HepG2 (cell line): Measurements from ENCODE around the gene PSMB10. TPM values are rescaled to one million over a fixed set of nuclear protein-coding genes. Genes with fewer than 3 reads are reported as not detected.
A peak's percentile ranks its signal among the peaks of the same experiment; 100 is the strongest.

Experiments used
- ATAC-seq: fragments of 200-7000 bp; cut with Tn5 transposase; 3 replicates; pipeline ENCODE4 v1.9.1; 2020; ENCODE audit warnings: mild to moderate bottlenecking, moderate library complexity
- BruUV-seq: library from RNA; stranded (reverse); fragments of 400-500 nt; replicated peaks from 2 replicates; lab custom pipeline; 2021; lab: Mats Ljungman, UMichigan
- CTCF ChIA-PET: fragments of 300-600 bp; formaldehyde crosslinking; extraction: SDS; loops from one replicate; lab custom pipeline; 2021; ENCODE audit warnings: low total read pairs, inconsistent platforms, low intra/inter-chr PET ratio; lab: Yijun Ruan, JAX
- POLR2A ChIA-PET: fragments of 350-600 bp; sonication (Branson Sonifier 250); formaldehyde crosslinking; loops from one replicate; lab custom pipeline; 2020; ENCODE audit warnings: antibody characterized with exemption, inconsistent platforms; lab: Yijun Ruan, JAX
- DNase-seq: peaks from one replicate; pipeline ENCODE4 v3.0.0-alpha.2; 2015; ENCODE audit warnings: low spot score
- FAIRE-seq: peaks from 3 replicates; lab custom pipeline; 2011; peaks lifted over from hg19 to GRCh38; lab: Jason Lieb, UNC
- H2AFZ ChIP-seq: one replicate; pipeline ENCODE4 v1.6.1; 2011; ENCODE audit warnings: low read length, inconsistent platforms
- H3K27ac ChIP-seq: fragments of 300-600 bp; 3 replicates; pipeline ENCODE4 v1.8.0; 2011; ENCODE audit warnings: mixed run types, mild to moderate bottlenecking, mixed read lengths, low read length, inconsistent platforms; ENCODE audit not compliant: insufficient read depth; ENCODE audit errors: extremely low read length
- H3K27me3 ChIP-seq, 2 experiments: fragments of 200-600 bp in 1 of 2; 2 replicates in 1 of 2; 3 replicates in 1 of 2; pipeline versions ENCODE4 v1.6.0 to v1.8.0; 2011; ENCODE audit warnings: low read length in 2 of 2, mild to moderate bottlenecking in 2 of 2, moderate library complexity in 2 of 2, inconsistent platforms in 1 of 2; ENCODE audit not compliant: insufficient read depth in 2 of 2, control insufficient read depth in 1 of 2
- H3K36me3 ChIP-seq, 2 experiments: fragments of 200-600 bp in 1 of 2; replicated peaks in 1 of 2; 2 replicates in 1 of 2; 3 replicates in 1 of 2; pipeline versions ENCODE4 v1.5.1 to v1.8.0; 2011; ENCODE audit warnings: low read length in 2 of 2, inconsistent platforms in 1 of 2; ENCODE audit not compliant: insufficient read depth in 2 of 2, control insufficient read depth in 1 of 2
- H3K4me1 ChIP-seq: 2 replicates; pipeline ENCODE4 v1.5.1; 2012; ENCODE audit warnings: low read length, inconsistent platforms; ENCODE audit not compliant: insufficient read depth
- H3K4me2 ChIP-seq: 2 replicates; pipeline ENCODE4 v1.6.0; 2011; ENCODE audit warnings: low read depth, low read length, inconsistent platforms
- H3K4me3 ChIP-seq, 3 experiments: fragments of 200-600 bp in 1 of 3; sonication (generic), shearing (Covaris generic) in 1 of 3; replicated peaks in 1 of 3; 2 replicates each; pipeline ENCODE4 v1.5.1; 2011 to 2016; ENCODE audit warnings: low read length in 3 of 3, inconsistent platforms in 2 of 3, low read depth in 2 of 3, mild to moderate bottlenecking in 2 of 3, control low read depth in 1 of 3, mixed read lengths in 1 of 3; ENCODE audit not compliant: insufficient read depth in 1 of 3
- H3K79me2 ChIP-seq: one replicate; pipeline ENCODE4 v1.6.1; 2011; ENCODE audit warnings: low read length, inconsistent platforms; ENCODE audit not compliant: insufficient read depth
- H3K9ac ChIP-seq: 2 replicates; pipeline ENCODE4 v1.6.0; 2011; ENCODE audit warnings: mild to moderate bottlenecking, low read depth, low read length, inconsistent platforms; ENCODE audit not compliant: insufficient read depth
- H3K9me3 ChIP-seq: 2 replicates; pipeline ENCODE4 v1.5.1; 2012; ENCODE audit warnings: mild to moderate bottlenecking, low read length
- H4K20me1 ChIP-seq: 2 replicates; pipeline ENCODE4 v1.6.0; 2011; ENCODE audit warnings: inconsistent platforms, mild to moderate bottlenecking, low read length, moderate library complexity; ENCODE audit not compliant: insufficient read depth
- EHMT2 ChIP-seq: fragments of 200-600 bp; sonication (generic); IDR thresholded peaks from 2 replicates; pipeline ENCODE4 v1.7.0; 2017; ENCODE audit warnings: antibody characterized with exemption, low read depth, low read length, borderline replicate concordance
- HHEX ChIP-seq: IDR thresholded peaks from 2 replicates; pipeline ENCODE4 v1.6.1; 2016; ENCODE audit warnings: control low read depth
- ZBTB40 ChIP-seq, 2 experiments: fragments of 450-650 bp in 1 of 2; sonication (generic) in 1 of 2; formaldehyde crosslinking in 1 of 2; IDR thresholded peaks; 2 replicates each; pipeline versions ENCODE4 v1.6.1 to v1.8.0; 2016 to 2022; ENCODE audit warnings: antibody characterized with exemption in 1 of 2, mild to moderate bottlenecking in 1 of 2, missing genetic modification reagents in 1 of 2
- ZNF232 ChIP-seq: sonication (generic); formaldehyde crosslinking; IDR thresholded peaks from 2 replicates; pipeline ENCODE4 v1.4.0; 2020; ENCODE audit warnings: missing genetic modification reagents, borderline replicate concordance
- WGBS: methylation state at CpG from one replicate; pipeline ENCODE4 v1.1.6; 2017; ENCODE audit warnings: low lambda C conversion rate; 5-methylcytosine and 5-hydroxymethylcytosine counted together
- in situ Hi-C: cut with HindIII; loops from 2 replicates; pipeline ENCODE4 v1.10.0; 2017; ENCODE audit warnings: low pct_unique_long_range_greater_than_20kb; ENCODE audit not compliant: extremely low pct_ligation_motif_present
- intact Hi-C: fragments of 100-400 bp; cut with micrococcal nuclease; formaldehyde crosslinking; loops from one replicate; pipeline ENCODE4 v1.10.0; 2022; ENCODE audit not compliant: unreplicated experiment
- polyA plus RNA-seq, 8 experiments: library from polyadenylated mRNA; depleted of rRNA in 3 of 8; stranded (reverse) in 7 of 8; unstranded in 1 of 8; fragments of >200 nt; fragmentation: Illumina TruSeq in 4 of 8; extraction: Trizol in 4 of 8; gene quantifications; 2 replicates each; pipeline versions ENCODE4 v1.2.1 to v1.2.3, GENCODE V29; 2011 to 2016; ENCODE audit warnings: low read depth in 4 of 8, missing spikeins in 1 of 8, mixed read lengths in 1 of 8; ENCODE audit not compliant: insufficient read depth in 1 of 8
- total RNA-seq, 5 experiments: library from RNA; depleted of rRNA; stranded (reverse); fragments of >200 nt; fragmentation: Illumina TruSeq; extraction: Trizol; gene quantifications; 2 replicates each; pipeline ENCODE4 v1.2.3, GENCODE V29; 2016; ENCODE audit warnings: low read depth in 1 of 5

PSMB10 gene
- total and polyA plus RNA-seq, 2 of the 13 experiments (the other 11 are each of a cell fraction or from before 2014, with no cell fraction given), result 12.7 to 65.9 TPM

DNA sequence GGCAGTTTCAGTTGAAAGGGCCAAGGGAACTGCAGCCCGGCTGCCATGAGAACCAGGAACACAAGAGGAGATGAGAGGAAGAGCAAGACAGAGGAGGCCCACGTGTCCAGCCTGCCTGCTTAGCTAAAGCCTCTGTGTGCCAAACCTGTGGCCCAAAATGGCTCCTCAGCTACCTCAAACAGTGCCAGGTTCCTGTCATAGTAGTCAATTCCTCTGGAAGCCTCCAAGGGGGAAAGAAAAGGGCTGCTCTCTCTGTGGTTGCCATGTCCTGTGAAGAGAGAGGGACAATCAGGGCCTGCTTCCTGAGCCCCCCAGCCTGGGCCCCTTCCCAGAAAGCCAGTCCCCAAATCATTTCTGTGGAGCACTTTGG is 26.6 kb upstream of the PSMB10 start:
- ATAC-seq (no peak), FAIRE-seq (no peak), DNase-seq (no peak)
- H3K36me3 ChIP-seq, result peaks cover 40 to 53% of the 10 kb centered on the region in 2 experiments
- in situ Hi-C loops, result no loop called here
- CTCF ChIA-PET, result no interaction called here
- intact Hi-C loops, result no loop called here
- no peak overlapping the region for H2AFZ ChIP-seq
- no peak overlapping the region for H3K27ac ChIP-seq
- H3K4me2 ChIP-seq, result no peak overlapping the region
- no peak for TF ChIP-seq HHEX (CRISPR knock-in tag)
- no peak for TF ChIP-seq ZBTB40 (IDR thresholded peaks at IDR 0.05)
- TF ChIP-seq ZBTB40 (CRISPR knock-in tag; IDR thresholded peaks at IDR 0.05), result 0 out of 2 replicates have a peak, but pooled peaks have one; percentile 33
- no peak for TF ChIP-seq ZNF232 (CRISPR knock-in tag)
- no peak for TF ChIP-seq EHMT2
- BruUV-seq, result no TSS peak
- peaks cover 67% of the 10 kb centered on the region for H3K79me2 ChIP-seq
- H3K4me3 ChIP-seq, result no peak overlapping the region
- H4K20me1 ChIP-seq, result peaks cover 21% of the 10 kb centered on the region
- H3K27me3 ChIP-seq, result no peaks in the 10 kb centered on the region; a peak in 1 of 5 replicates
- 100% methylated on average over 2 of the region's 2 CpGs for WGBS
- no peak overlapping the region for H3K9ac ChIP-seq
- H3K9me3 ChIP-seq, result no peaks in the 10 kb centered on the region
- H3K4me1 ChIP-seq, result peaks cover 45% of the 10 kb centered on the region
- POLR2A ChIA-PET, result interaction anchor here (1.6 to 12.9 kb wide), 2 partner anchors 18 to 28 kb away, joined by 3 to 226 read pairs; partner anchors contain the start of gene LCAT
